Liver (tissue), 9 donors: Measurements from ENCODE around the gene GSTT4. TPM values are rescaled to one million over a fixed set of nuclear protein-coding genes. Genes with fewer than 3 reads are reported as not detected.

Experiments used
- DNase-seq: peaks from one replicate; pipeline ENCODE4 v3.0.0-alpha.2; 2017; ENCODE audit warnings: low spot score
- H3K27ac ChIP-seq, 2 donors: one replicate each; pipeline ENCODE4 v1.7.0; 2013; ENCODE audit warnings: inconsistent platforms in 2 of 2, low read length in 2 of 2, control low read depth in 1 of 2, low read depth in 1 of 2, mild to moderate bottlenecking in 1 of 2
- H3K27me3 ChIP-seq, 4 donors: one replicate each; pipeline versions ENCODE4 v1.6.1 to v1.7.0; 2013; ENCODE audit warnings: low read length in 3 of 4, inconsistent platforms in 1 of 4, mild to moderate bottlenecking in 1 of 4, moderate library complexity in 1 of 4; ENCODE audit not compliant: control insufficient read depth in 4 of 4, insufficient read depth in 4 of 4
- H3K36me3 ChIP-seq, 4 donors: one replicate each; pipeline versions ENCODE4 v1.6.1 to v1.7.0; 2013; ENCODE audit warnings: low read length in 3 of 4, mild to moderate bottlenecking in 3 of 4, low read depth in 1 of 4, moderate library complexity in 1 of 4; ENCODE audit not compliant: control insufficient read depth in 4 of 4, insufficient read depth in 3 of 4
- H3K4me1 ChIP-seq, 4 donors: one replicate each; pipeline versions ENCODE4 v1.6.1 to v1.7.0; 2013; ENCODE audit warnings: low read length in 3 of 4, mild to moderate bottlenecking in 3 of 4, moderate library complexity in 1 of 4; ENCODE audit not compliant: control insufficient read depth in 4 of 4, insufficient read depth in 4 of 4
- H3K4me3 ChIP-seq, 3 donors: one replicate each; pipeline versions ENCODE4 v1.6.1 to v1.7.0; 2013; ENCODE audit warnings: low read length in 3 of 3, control low read depth in 1 of 3, low read depth in 1 of 3, mild to moderate bottlenecking in 1 of 3
- H3K9ac ChIP-seq, 2 donors: one replicate each; pipeline ENCODE4 v1.7.0; 2013; ENCODE audit warnings: low read length in 2 of 2, mild to moderate bottlenecking in 2 of 2, moderate library complexity in 2 of 2, control low read depth in 1 of 2, low read depth in 1 of 2
- H3K9me3 ChIP-seq, 4 donors: one replicate each; pipeline versions ENCODE4 v1.6.1 to v1.7.0; 2013; ENCODE audit warnings: low read length in 3 of 4; ENCODE audit not compliant: control insufficient read depth in 4 of 4
- EGR1 ChIP-seq, 2 donors: IDR thresholded peaks; 2 replicates each; pipeline ENCODE4 v1.6.1; 2016 to 2018; ENCODE audit warnings: antibody characterized with exemption in 2 of 2, low read depth in 2 of 2
- FOXA1 ChIP-seq: IDR thresholded peaks from 2 replicates; pipeline ENCODE4 v1.6.1; 2016; ENCODE audit warnings: antibody characterized with exemption
- FOXA2 ChIP-seq: IDR thresholded peaks from 2 replicates; pipeline ENCODE4 v1.6.1; 2016; ENCODE audit warnings: antibody characterized with exemption
- GABPA ChIP-seq, 2 donors: IDR thresholded peaks in 1 of 2; conservative IDR thresholded peaks in 1 of 2; 2 replicates each; pipeline ENCODE4 v1.6.1; 2016; ENCODE audit warnings: antibody characterized with exemption in 2 of 2, mild to moderate bottlenecking in 1 of 2, moderate library complexity in 1 of 2
- HNF4A ChIP-seq, 2 donors: conservative IDR thresholded peaks; 2 replicates each; pipeline ENCODE4 v1.6.1; 2016; ENCODE audit warnings: antibody characterized with exemption in 2 of 2, mild to moderate bottlenecking in 2 of 2
- HNF4G ChIP-seq: IDR thresholded peaks from 2 replicates; pipeline ENCODE4 v1.6.1; 2016; ENCODE audit warnings: antibody characterized with exemption
- JUND ChIP-seq, 2 donors: IDR thresholded peaks; 2 replicates each; pipeline ENCODE4 v1.6.1; 2016; ENCODE audit warnings: antibody characterized with exemption in 2 of 2
- NR2F2 ChIP-seq: IDR thresholded peaks from 2 replicates; pipeline ENCODE4 v1.6.1; 2016; ENCODE audit warnings: antibody characterized with exemption
- RAD21 ChIP-seq, 2 donors: IDR thresholded peaks; 2 replicates each; pipeline ENCODE4 v1.6.1; 2016; ENCODE audit warnings: antibody characterized with exemption in 2 of 2, mild to moderate bottlenecking in 2 of 2
- RXRA ChIP-seq, 2 donors: IDR thresholded peaks; 2 replicates each; pipeline ENCODE4 v1.6.1; 2017 to 2018; ENCODE audit warnings: antibody characterized with exemption in 2 of 2, mild to moderate bottlenecking in 1 of 2
- SP1 ChIP-seq: IDR thresholded peaks from 2 replicates; pipeline ENCODE4 v1.6.1; 2018; ENCODE audit warnings: antibody characterized with exemption, mild to moderate bottlenecking
- TAF1 ChIP-seq: conservative IDR thresholded peaks from 2 replicates; pipeline ENCODE4 v1.6.1; 2016; ENCODE audit warnings: antibody characterized with exemption, mild to moderate bottlenecking
- YY1 ChIP-seq: IDR thresholded peaks from 2 replicates; pipeline ENCODE4 v1.6.1; 2016; ENCODE audit warnings: antibody characterized with exemption, mild to moderate bottlenecking
- WGBS: extraction: QIAGEN DNeasy Blood & Tissue Kit; methylation state at CpG from one replicate; pipeline ENCODE4 v1.1.7; 2013; 5-methylcytosine and 5-hydroxymethylcytosine counted together
- polyA plus RNA-seq, 2 donors: library from polyadenylated mRNA; stranded (reverse) in 1 of 2; unstranded in 1 of 2; fragments of 200-250 nt in 1 of 2; fragments of >200 nt in 1 of 2; fragmentation: Nextera tagmentation in 1 of 2; extraction: Ambion mirVana in 1 of 2; gene quantifications; one replicate each; pipeline versions ENCODE4 v1.2.1 to v1.2.3, GENCODE V29; 2013 to 2015
- total RNA-seq, 2 donors: library from RNA; depleted of rRNA; stranded (reverse); fragments of >200 nt; gene quantifications; one replicate each; pipeline ENCODE4 v1.2.3, GENCODE V29; 2014
- TF ChIP-seq, protein P1 (sequence below): IDR thresholded peaks from 2 replicates; pipeline ENCODE4 v1.6.1; 2016; ENCODE audit warnings: antibody characterized with exemption, mild to moderate bottlenecking
- TF ChIP-seq, protein P2 (sequence below): IDR thresholded peaks from 2 replicates; pipeline ENCODE4 v1.6.1; 2016; ENCODE audit warnings: antibody characterized with exemption
- TF ChIP-seq, protein P3 (sequence below): IDR thresholded peaks from 2 replicates; pipeline ENCODE4 v1.6.1; 2016; ENCODE audit warnings: antibody characterized with exemption
- TF ChIP-seq, protein P4 (sequence below): fragments of 150-350 bp; IDR thresholded peaks from 2 replicates; pipeline ENCODE4 v1.5.1; 2017; ENCODE audit warnings: improper control_type of control experiment, low read depth, low read length; ENCODE audit not compliant: missing input control
- TF ChIP-seq, protein P5 (sequence below): IDR thresholded peaks from 2 replicates; pipeline ENCODE4 v1.6.1; 2016; ENCODE audit warnings: antibody characterized with exemption
- donor health status: healthy.
- donor health status: healthy.
- donor health status: healthy.
- donor health status: healthy.
- donor health status: healthy.

Gene GSTT4
- total and polyA plus RNA-seq, 4 donors, result not detected

DNA sequence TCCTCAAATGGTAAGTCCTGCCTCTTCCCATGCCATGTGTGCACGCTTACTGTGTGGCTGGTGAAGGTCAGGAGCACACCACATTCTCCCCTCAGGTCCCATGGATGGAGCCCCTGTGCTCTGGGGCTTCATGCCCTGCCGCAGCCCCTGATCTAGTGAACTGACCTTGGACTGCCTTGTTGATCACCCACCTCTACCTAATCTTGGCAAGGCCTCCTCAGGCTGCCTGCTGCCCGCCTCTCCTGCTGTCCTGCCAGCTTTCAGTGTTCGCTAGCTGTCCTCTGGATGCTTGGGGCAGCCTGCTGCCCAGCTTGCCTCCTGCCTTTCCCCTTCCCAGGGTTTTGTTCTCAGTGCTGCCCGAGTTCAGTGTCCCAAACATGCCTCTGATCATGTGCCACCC is 44.0 kb upstream of the GSTT4 start:
- Histone ChIP-seq H3K36me3 (peaks cover 5 to 19% (median 16%) of the 10 kb centered on the region in 4 donors), H3K27me3 (no peaks in the 10 kb centered on the region), H3K4me1 (no peaks in the 10 kb centered on the region), H3K9me3 (no peaks in the 10 kb centered on the region), H3K9ac (no peak overlapping the region), H3K4me3 (no peak overlapping the region), H3K27ac (no peak overlapping the region)
- 96% methylated on average over 5 of the region's 5 CpGs for WGBS
- no peak for DNase-seq
- no peak for TF ChIP-seq FOXA2

DNA sequence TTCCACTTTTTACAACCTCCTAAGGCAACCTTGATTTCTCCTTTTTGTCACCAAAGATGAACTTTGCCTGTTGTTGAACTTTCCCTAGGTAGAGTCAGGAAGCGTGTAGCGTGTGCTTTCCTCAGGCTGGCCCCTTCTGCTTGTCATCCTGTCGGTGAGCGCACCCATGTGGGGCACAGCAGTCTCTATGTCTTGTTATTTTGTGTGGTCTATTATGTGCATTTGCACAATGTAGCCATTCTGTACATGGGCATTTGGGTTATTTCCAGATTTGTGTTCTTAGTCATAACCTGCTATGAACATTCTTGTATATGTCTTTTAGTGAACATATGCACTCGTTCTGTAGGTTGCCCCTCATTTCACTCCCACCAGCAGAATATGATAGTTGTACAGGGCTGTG is 40.8 kb upstream of the GSTT4 start:
- WGBS, result 89% methylated on average over 5 of the region's 5 CpGs

More for the DNA sequence above, 40.8 kb upstream of the GSTT4 start:
- TF ChIP-seq SP1, result no peak
- no peak for TF ChIP-seq NR2F2
- TF ChIP-seq, protein P1, sequence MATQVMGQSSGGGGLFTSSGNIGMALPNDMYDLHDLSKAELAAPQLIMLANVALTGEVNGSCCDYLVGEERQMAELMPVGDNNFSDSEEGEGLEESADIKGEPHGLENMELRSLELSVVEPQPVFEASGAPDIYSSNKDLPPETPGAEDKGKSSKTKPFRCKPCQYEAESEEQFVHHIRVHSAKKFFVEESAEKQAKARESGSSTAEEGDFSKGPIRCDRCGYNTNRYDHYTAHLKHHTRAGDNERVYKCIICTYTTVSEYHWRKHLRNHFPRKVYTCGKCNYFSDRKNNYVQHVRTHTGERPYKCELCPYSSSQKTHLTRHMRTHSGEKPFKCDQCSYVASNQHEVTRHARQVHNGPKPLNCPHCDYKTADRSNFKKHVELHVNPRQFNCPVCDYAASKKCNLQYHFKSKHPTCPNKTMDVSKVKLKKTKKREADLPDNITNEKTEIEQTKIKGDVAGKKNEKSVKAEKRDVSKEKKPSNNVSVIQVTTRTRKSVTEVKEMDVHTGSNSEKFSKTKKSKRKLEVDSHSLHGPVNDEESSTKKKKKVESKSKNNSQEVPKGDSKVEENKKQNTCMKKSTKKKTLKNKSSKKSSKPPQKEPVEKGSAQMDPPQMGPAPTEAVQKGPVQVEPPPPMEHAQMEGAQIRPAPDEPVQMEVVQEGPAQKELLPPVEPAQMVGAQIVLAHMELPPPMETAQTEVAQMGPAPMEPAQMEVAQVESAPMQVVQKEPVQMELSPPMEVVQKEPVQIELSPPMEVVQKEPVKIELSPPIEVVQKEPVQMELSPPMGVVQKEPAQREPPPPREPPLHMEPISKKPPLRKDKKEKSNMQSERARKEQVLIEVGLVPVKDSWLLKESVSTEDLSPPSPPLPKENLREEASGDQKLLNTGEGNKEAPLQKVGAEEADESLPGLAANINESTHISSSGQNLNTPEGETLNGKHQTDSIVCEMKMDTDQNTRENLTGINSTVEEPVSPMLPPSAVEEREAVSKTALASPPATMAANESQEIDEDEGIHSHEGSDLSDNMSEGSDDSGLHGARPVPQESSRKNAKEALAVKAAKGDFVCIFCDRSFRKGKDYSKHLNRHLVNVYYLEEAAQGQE, result no peak
- no peak for TF ChIP-seq HNF4G
- TF ChIP-seq RAD21 (IDR thresholded peaks at IDR 0.05), result no peak
- TF ChIP-seq GABPA (IDR thresholded peaks at IDR 0.05 in 1 of 2, conservative IDR thresholded peaks at IDR 0.05 in 1 of 2), result no peak
- TF ChIP-seq FOXA1, result no peak
- no peak for TF ChIP-seq TAF1
- no peak for TF ChIP-seq YY1
- no peak for TF ChIP-seq JUND (IDR thresholded peaks at IDR 0.05)
- TF ChIP-seq, protein P2, sequence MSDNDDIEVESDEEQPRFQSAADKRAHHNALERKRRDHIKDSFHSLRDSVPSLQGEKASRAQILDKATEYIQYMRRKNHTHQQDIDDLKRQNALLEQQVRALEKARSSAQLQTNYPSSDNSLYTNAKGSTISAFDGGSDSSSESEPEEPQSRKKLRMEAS, result no peak
- no peak for TF ChIP-seq RXRA (IDR thresholded peaks at IDR 0.05)
- TF ChIP-seq, protein P3, sequence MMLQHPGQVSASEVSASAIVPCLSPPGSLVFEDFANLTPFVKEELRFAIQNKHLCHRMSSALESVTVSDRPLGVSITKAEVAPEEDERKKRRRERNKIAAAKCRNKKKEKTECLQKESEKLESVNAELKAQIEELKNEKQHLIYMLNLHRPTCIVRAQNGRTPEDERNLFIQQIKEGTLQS, result no peak
- TF ChIP-seq, protein P4, sequence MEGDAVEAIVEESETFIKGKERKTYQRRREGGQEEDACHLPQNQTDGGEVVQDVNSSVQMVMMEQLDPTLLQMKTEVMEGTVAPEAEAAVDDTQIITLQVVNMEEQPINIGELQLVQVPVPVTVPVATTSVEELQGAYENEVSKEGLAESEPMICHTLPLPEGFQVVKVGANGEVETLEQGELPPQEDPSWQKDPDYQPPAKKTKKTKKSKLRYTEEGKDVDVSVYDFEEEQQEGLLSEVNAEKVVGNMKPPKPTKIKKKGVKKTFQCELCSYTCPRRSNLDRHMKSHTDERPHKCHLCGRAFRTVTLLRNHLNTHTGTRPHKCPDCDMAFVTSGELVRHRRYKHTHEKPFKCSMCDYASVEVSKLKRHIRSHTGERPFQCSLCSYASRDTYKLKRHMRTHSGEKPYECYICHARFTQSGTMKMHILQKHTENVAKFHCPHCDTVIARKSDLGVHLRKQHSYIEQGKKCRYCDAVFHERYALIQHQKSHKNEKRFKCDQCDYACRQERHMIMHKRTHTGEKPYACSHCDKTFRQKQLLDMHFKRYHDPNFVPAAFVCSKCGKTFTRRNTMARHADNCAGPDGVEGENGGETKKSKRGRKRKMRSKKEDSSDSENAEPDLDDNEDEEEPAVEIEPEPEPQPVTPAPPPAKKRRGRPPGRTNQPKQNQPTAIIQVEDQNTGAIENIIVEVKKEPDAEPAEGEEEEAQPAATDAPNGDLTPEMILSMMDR, result no peak
- TF ChIP-seq EGR1 (IDR thresholded peaks at IDR 0.05; ENCODE audit: low read depth in 2 of 2), result no peak
- TF ChIP-seq FOXA2, result no peak
- TF ChIP-seq, protein P5, sequence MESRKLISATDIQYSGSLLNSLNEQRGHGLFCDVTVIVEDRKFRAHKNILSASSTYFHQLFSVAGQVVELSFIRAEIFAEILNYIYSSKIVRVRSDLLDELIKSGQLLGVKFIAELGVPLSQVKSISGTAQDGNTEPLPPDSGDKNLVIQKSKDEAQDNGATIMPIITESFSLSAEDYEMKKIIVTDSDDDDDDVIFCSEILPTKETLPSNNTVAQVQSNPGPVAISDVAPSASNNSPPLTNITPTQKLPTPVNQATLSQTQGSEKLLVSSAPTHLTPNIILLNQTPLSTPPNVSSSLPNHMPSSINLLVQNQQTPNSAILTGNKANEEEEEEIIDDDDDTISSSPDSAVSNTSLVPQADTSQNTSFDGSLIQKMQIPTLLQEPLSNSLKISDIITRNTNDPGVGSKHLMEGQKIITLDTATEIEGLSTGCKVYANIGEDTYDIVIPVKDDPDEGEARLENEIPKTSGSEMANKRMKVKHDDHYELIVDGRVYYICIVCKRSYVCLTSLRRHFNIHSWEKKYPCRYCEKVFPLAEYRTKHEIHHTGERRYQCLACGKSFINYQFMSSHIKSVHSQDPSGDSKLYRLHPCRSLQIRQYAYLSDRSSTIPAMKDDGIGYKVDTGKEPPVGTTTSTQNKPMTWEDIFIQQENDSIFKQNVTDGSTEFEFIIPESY, result no peak
- no peak for TF ChIP-seq HNF4A (conservative IDR thresholded peaks at IDR 0.05)
- Histone ChIP-seq H3K4me3 (no peak overlapping the region), H3K36me3 (peaks cover 5 to 21% (median 13%) of the 10 kb centered on the region in 4 donors), H3K4me1 (peaks cover 4 to 11% (median 5%) of the 10 kb centered on the region in 4 donors), H3K27ac (no peak overlapping the region), H3K9ac (no peak overlapping the region), H3K9me3 (no peaks in the 10 kb centered on the region), H3K27me3 (no peaks in the 10 kb centered on the region)
- DNase-seq, result no peak
